ENCODE results near the gene MTHFR.

Gene MTHFR

DNA sequence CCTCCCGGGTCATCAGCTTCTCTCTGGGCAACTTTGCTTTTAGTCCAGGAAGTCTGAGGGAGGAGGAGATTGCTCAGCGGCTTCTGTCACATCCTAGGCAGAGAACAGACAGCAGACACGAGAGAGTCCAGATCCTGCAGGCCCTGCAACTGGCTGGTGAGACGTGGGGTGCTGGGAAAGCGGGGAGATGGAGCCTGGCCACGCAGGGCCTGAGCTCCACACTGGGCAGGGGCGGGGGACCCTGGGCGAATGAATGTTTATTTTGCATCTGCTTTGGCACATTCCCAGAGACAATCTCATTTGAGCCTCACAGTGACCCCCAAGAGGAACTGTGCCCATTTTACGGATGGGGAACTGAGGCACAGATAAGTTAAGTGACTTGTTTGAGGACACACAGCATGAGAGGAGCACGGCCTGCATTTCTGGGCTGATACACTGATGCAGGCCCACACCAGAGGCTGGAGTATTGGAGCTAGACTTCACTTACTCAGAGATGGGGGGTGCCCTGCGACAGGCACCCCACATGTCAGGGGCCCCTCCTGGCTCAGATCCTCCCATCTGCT lies 34.2 kb downstream of the MTHFR start:
- Histone ChIP-seq H3K27me3 (ENCODE audit: control insufficient read depth in 1 of 2, insufficient read depth in 2 of 2, low read length in 2 of 2) (peaks cover 0 to 2% of the 10 kb centered on the region in 2 donors), H3K4me3 (ENCODE audit: low read depth in 1 of 2, low read length in 2 of 2) (no peak overlapping the region), H3K36me3 (ENCODE audit: insufficient read depth, low read length) (no peaks in the 10 kb centered on the region), H3K9ac (ENCODE audit: low read length) (no peak overlapping the region), H3K4me1 (ENCODE audit: insufficient read depth, low read length) (no peaks in the 10 kb centered on the region), H3K9me3 (ENCODE audit: low read length) (no peaks in the 10 kb centered on the region), H3K27ac (ENCODE audit: low read depth, low read length) (no peak overlapping the region)

DNA sequence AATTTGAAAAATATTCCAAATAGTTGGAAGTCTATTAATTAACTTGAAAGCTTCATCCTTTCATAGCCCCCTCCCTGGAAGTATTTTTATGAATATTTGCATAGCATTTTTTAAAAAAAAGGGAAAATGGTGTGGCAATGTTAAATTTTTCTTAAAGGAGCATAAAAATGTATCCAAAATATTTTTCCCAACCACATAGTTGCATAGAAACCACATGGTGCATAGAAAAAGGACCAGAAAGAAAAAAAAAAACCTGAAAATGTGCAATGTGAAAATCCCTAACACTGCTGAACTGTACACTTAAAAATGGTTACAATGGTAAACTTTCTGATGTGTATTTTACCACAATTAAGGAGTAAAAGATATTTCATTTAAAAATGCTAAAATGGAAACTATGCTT lies 35.8 kb downstream of the MTHFR start:
- H3K4me1 ChIP-seq (ENCODE audit: insufficient read depth, low read length), result no peaks in the 10 kb centered on the region

DNA sequence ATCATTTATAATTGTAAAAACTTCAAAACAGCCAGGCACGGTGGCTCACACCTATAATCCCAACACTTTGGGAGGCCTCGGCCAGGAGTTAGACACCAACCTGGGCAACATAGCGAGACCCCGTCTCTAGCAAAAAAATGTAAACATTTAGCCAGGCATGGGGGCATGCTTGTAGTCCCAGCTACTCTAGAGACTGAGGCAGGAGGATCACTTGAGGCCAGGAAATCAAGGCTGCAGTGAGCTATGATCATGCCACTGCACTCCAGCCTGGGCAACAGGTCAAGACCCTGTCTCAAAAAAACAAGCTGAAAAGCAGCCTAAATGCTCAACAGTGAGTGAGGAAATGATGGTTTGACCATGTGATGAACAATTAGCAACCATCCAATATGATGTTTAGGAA lies 36.5 kb downstream of the MTHFR start:
- Histone ChIP-seq H3K27ac (ENCODE audit: low read depth, low read length) (no peak overlapping the region), H3K4me3 (ENCODE audit: low read depth in 1 of 2, low read length in 2 of 2) (no peak overlapping the region), H3K4me1 (ENCODE audit: insufficient read depth, low read length) (no peaks in the 10 kb centered on the region), H3K36me3 (ENCODE audit: insufficient read depth, low read length) (no peaks in the 10 kb centered on the region), H3K27me3 (ENCODE audit: control insufficient read depth in 1 of 2, insufficient read depth in 2 of 2, low read length in 2 of 2) (peaks cover 0 to 9% of the 10 kb centered on the region in 2 donors), H3K9me3 (ENCODE audit: low read length) (no peaks in the 10 kb centered on the region), H3K9ac (ENCODE audit: low read length) (no peak overlapping the region)

More for the DNA sequence above, 35.8 kb downstream of the MTHFR start:
- H3K27me3 ChIP-seq (ENCODE audit: control insufficient read depth in 1 of 2, insufficient read depth in 2 of 2, low read length in 2 of 2), result peaks cover 0 to 9% of the 10 kb centered on the region in 2 donors
- H3K9me3 ChIP-seq (ENCODE audit: low read length), result no peaks in the 10 kb centered on the region
- no peaks in the 10 kb centered on the region for H3K36me3 ChIP-seq (ENCODE audit: insufficient read depth, low read length)
- no peak overlapping the region for H3K4me3 ChIP-seq (ENCODE audit: low read depth in 1 of 2, low read length in 2 of 2)
- no peak overlapping the region for H3K9ac ChIP-seq (ENCODE audit: low read length)
- no peak overlapping the region for H3K27ac ChIP-seq (ENCODE audit: low read depth, low read length)

DNA sequence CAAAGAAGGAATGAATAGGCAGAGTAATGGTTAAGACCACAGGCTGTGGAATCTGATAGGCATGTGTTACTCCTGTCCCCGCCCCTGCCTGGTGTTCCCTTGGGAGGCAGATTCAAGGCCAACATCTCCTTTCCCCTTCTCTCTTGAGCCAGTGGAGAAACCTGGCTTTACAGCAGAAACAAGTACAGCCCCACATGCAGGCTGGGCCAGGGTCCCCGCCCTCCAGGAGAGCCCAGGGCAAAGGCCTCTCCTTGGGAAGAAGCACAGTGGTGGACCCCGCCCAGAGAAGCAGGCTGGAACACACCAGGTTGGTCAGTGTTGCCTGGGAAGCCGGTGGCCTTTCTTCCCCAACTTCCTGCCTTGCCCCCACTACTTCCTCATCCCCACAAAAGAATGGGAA lies 36.9 kb downstream of the MTHFR start:
- Histone ChIP-seq H3K27me3 (ENCODE audit: control insufficient read depth in 1 of 2, insufficient read depth in 2 of 2, low read length in 2 of 2) (peaks cover 0 to 9% of the 10 kb centered on the region in 2 donors), H3K9me3 (ENCODE audit: low read length) (no peaks in the 10 kb centered on the region), H3K4me1 (ENCODE audit: insufficient read depth, low read length) (no peaks in the 10 kb centered on the region), H3K27ac (ENCODE audit: low read depth, low read length) (no peak overlapping the region), H3K36me3 (ENCODE audit: insufficient read depth, low read length) (no peaks in the 10 kb centered on the region), H3K9ac (ENCODE audit: low read length) (no peak overlapping the region), H3K4me3 (ENCODE audit: low read depth in 1 of 2, low read length in 2 of 2) (no peak overlapping the region)

DNA sequence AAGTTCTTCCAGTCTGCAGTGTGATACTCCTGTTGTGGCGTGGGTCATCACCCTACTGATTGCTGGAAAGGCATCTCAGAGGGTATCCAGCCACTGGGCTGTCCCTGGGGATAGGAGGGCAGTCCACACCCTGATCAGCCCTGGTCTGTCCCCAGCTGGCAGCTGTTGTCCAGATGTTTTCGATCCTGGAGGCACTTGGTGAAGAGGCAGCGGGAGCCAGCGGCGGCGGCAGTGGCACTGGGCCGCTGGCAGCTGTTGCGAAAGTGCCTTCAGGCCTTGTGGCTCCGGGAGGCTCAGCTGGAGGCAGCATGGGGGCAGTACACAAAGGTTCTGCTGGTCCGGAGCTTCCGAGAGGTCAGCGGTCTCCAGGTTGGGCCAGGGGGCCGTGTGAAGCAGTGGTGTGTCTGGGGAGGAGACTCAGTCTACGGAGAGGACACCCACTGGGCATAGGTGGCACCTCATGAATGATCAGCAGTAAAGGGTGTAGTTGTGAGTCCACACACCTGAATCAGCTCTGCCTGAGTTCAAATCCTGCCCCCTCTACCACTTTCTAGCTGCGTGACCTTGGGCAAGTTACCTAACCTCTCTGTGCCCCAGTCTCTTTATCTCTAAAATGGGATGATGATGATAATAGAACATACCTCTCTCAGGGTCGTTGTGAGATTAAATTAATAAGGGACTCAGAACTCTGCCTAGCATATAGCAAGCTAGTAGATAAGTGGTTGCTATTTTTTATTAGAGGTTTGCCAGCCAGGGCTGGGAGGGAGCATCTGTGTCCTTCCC lies 37.7 kb downstream of the MTHFR start:
- no peaks in the 10 kb centered on the region for H3K36me3 ChIP-seq (ENCODE audit: insufficient read depth, low read length)
- H3K9me3 ChIP-seq (ENCODE audit: low read length), result no peaks in the 10 kb centered on the region
- H3K4me1 ChIP-seq (ENCODE audit: insufficient read depth, low read length), result no peaks in the 10 kb centered on the region
- H3K27me3 ChIP-seq (ENCODE audit: control insufficient read depth in 1 of 2, insufficient read depth in 2 of 2, low read length in 2 of 2), result peaks cover 0 to 9% of the 10 kb centered on the region in 2 donors
- H3K27ac ChIP-seq (ENCODE audit: low read depth, low read length), result no peak overlapping the region
- no peak overlapping the region for H3K9ac ChIP-seq (ENCODE audit: low read length)
- no peak overlapping the region for H3K4me3 ChIP-seq (ENCODE audit: low read depth in 1 of 2, low read length in 2 of 2)

DNA sequence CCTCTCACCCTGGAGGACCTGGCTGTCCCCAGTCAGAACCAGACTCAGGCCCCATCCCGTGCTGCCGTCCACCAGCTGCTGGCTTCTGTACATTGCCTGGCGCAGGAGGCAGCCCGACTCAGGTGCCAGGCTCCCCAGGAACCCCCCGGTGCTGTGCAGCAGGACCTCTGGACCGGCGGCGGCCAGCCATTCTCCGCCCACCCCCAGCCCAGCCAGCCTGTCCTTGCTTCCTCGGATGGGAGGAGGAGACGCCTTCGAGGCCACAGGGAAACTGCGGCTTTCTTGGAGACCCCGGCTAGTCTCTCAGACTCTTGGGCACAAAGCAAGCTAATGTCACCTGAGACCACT lies 39.4 kb downstream of the MTHFR start:
- H3K27ac ChIP-seq (ENCODE audit: low read depth, low read length), result no peak overlapping the region
- no peak overlapping the region for H3K9ac ChIP-seq (ENCODE audit: low read length)

DNA sequence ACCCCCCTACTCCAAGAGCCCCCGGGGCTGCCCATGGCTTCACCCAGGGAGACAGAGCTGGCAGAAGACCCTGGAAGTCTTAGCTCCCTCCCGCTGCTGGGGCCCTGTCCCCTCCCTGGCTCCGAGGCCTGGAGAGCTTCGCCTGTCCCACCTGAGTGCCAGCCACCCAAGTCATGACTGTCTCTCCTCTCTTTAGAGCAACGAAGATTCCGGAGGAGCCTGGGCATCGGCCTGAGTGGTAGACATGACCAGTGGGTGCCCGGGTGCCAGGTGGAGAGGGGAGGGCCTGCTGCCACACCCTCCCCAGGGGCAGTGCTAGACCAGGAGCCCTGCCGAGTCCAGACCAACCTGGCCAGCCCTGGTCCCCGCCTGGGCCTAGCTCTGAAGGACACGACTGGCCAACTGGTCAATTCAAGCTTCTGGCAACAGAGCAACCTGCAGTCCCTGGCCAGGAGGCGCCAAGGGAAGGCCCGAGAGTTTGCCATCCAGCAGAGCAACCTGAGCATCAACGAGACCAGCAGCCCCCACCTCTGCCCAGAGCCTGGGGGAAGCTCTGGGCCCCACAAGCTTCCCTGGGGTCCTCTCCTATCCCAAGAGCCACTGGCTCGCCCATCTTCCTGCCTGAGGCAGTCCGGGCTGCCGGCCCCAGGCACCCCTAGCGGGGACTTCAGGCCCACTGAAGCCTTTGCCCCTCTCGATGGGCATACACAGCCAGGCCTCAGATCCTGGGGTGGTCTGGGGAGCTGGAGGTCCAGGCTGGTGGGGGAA lies 39.9 kb downstream of the MTHFR start:
- Histone ChIP-seq H3K9ac (ENCODE audit: low read length) (no peak overlapping the region), H3K4me3 (ENCODE audit: low read depth in 1 of 2, low read length in 2 of 2) (no peak overlapping the region), H3K4me1 (ENCODE audit: insufficient read depth, low read length) (no peaks in the 10 kb centered on the region), H3K27ac (ENCODE audit: low read depth, low read length) (no peak overlapping the region), H3K9me3 (ENCODE audit: low read length) (no peaks in the 10 kb centered on the region), H3K27me3 (ENCODE audit: control insufficient read depth in 1 of 2, insufficient read depth in 2 of 2, low read length in 2 of 2) (peaks cover 10 to 28% of the 10 kb centered on the region in 2 donors), H3K36me3 (ENCODE audit: insufficient read depth, low read length) (no peaks in the 10 kb centered on the region)

More for the DNA sequence above, 39.4 kb downstream of the MTHFR start:
- Histone ChIP-seq H3K4me3 (ENCODE audit: low read depth in 1 of 2, low read length in 2 of 2) (no peak overlapping the region), H3K27me3 (ENCODE audit: control insufficient read depth in 1 of 2, insufficient read depth in 2 of 2, low read length in 2 of 2) (peaks cover 10 to 25% of the 10 kb centered on the region in 2 donors), H3K36me3 (ENCODE audit: insufficient read depth, low read length) (no peaks in the 10 kb centered on the region), H3K4me1 (ENCODE audit: insufficient read depth, low read length) (no peaks in the 10 kb centered on the region), H3K9me3 (ENCODE audit: low read length) (no peaks in the 10 kb centered on the region)

DNA sequence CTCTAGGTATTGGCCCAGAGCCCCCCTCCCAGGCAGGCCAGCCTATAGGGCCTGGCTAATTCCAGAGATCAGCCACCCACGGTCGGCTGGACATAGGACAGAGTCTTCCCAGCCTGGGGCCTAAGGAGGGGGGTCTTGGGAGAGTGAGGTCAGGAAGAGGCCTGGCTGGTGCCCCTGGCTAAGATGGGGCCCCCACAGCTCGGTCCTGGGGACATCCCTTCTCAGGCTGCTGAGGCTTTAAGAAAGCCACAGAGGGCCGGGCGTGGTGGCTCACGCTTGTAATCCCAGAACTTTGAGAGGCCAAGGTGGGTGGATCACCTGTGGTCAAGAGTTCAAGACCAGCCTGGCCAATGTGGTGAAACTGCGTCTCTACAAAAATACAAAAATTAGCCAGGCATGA lies 41.2 kb downstream of the MTHFR start:
- Histone ChIP-seq H3K27ac (ENCODE audit: low read depth, low read length) (no peak overlapping the region), H3K36me3 (ENCODE audit: insufficient read depth, low read length) (no peaks in the 10 kb centered on the region), H3K9ac (ENCODE audit: low read length) (no peak overlapping the region), H3K4me3 (ENCODE audit: low read depth in 1 of 2, low read length in 2 of 2) (no peak overlapping the region), H3K27me3 (ENCODE audit: control insufficient read depth in 1 of 2, insufficient read depth in 2 of 2, low read length in 2 of 2) (peaks cover 10 to 28% of the 10 kb centered on the region in 2 donors), H3K4me1 (ENCODE audit: insufficient read depth, low read length) (no peaks in the 10 kb centered on the region), H3K9me3 (ENCODE audit: low read length) (no peaks in the 10 kb centered on the region)

DNA sequence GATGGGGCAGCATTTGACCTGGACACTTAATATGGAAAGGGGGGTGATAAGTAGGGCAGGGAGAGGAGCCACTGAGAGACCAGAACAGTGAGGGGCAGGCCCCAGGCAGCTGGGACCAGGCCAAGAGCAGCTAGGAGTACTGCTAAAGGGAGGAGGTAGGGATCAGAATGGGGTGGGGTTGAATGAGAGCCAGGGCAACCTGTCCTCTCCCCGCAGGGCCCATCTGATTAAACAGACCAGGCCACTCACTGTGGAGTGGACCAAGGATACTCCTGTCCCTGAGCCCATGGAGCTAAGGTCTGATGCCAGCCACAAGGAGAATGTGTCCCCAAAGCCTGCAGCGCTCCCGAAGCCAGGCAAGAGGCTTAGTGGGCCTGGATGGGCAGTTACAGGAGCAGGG lies 41.6 kb downstream of the MTHFR start:
- H3K4me3 ChIP-seq (ENCODE audit: low read depth in 1 of 2, low read length in 2 of 2), result no peak overlapping the region
- no peak overlapping the region for H3K27ac ChIP-seq (ENCODE audit: low read depth, low read length)
- no peaks in the 10 kb centered on the region for H3K4me1 ChIP-seq (ENCODE audit: insufficient read depth, low read length)
- no peaks in the 10 kb centered on the region for H3K9me3 ChIP-seq (ENCODE audit: low read length)
- peaks cover 10 to 28% of the 10 kb centered on the region in 2 donors for H3K27me3 ChIP-seq (ENCODE audit: control insufficient read depth in 1 of 2, insufficient read depth in 2 of 2, low read length in 2 of 2)
- no peaks in the 10 kb centered on the region for H3K36me3 ChIP-seq (ENCODE audit: insufficient read depth, low read length)
- H3K9ac ChIP-seq (ENCODE audit: low read length), result no peak overlapping the region

DNA sequence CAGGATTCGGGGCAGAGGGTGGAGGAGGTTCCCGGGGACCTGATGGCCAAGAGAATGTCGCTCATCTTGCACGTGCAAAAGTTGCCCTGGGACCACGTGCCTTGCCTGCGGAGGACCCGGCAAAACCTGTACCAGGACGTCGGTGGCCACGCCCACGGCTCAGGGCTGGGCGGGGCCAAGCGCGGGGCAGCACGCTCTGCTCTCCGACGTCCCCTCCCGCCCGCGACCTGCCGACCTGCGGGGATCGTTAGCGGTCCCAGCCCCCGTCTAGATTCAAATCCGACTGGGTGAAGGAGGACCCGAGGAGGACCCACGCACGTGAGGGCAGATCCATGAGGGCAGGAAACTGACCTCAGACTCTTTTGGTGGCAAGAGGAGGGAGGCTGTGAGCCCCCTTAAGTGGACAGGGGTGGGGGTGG lies 43.8 kb downstream of the MTHFR start, which contains the start of gene C1orf167:
Gene C1orf167 (plus strand): TSS at position 206 of the 419 bp plus-strand sequence. CDS start 2,208 bp downstream, outside the sequence.
- H3K9me3 ChIP-seq (ENCODE audit: low read length), result no peaks in the 10 kb centered on the region
- H3K27ac ChIP-seq (ENCODE audit: low read depth, low read length), result no peak within 1 kb of the TSS
- H3K36me3 ChIP-seq (ENCODE audit: insufficient read depth, low read length), result no peaks in the 10 kb centered on the region
- no peaks in the 10 kb centered on the region for H3K4me1 ChIP-seq (ENCODE audit: insufficient read depth, low read length)
- peaks cover 10 to 28% of the 10 kb centered on the region in 2 donors for H3K27me3 ChIP-seq (ENCODE audit: control insufficient read depth in 1 of 2, insufficient read depth in 2 of 2, low read length in 2 of 2)
- no peak within 1 kb of the TSS for H3K4me3 ChIP-seq (ENCODE audit: low read depth in 1 of 2, low read length in 2 of 2)
- H3K9ac ChIP-seq (ENCODE audit: low read length), result no peak within 1 kb of the TSS

DNA sequence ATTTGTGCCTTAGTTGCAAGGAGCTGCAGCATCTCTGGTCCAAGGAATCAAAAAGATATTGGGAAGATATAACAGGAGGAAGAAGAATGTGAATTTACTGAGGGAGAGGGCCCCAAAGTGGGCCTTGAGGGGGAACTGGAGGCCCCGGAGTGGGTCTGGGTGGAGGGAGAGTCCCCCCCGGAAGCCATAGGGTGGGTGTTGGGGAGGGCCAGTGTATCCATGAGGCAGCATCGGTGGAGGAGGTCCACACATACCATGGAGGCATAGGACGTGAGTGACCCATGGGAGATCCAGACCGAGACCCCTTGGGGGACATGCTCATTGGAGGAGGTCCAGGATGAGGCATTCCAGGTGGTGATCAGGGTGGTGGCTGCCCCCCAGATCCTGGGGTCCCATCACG lies 44.5 kb downstream of the MTHFR start:
- Histone ChIP-seq H3K9ac (ENCODE audit: low read length) (no peak overlapping the region), H3K9me3 (ENCODE audit: low read length) (no peaks in the 10 kb centered on the region), H3K27me3 (ENCODE audit: control insufficient read depth in 1 of 2, insufficient read depth in 2 of 2, low read length in 2 of 2) (peaks cover 10 to 23% of the 10 kb centered on the region in 2 donors), H3K27ac (ENCODE audit: low read depth, low read length) (no peak overlapping the region), H3K4me1 (ENCODE audit: insufficient read depth, low read length) (no peaks in the 10 kb centered on the region), H3K4me3 (ENCODE audit: low read depth in 1 of 2, low read length in 2 of 2) (no peak overlapping the region), H3K36me3 (ENCODE audit: insufficient read depth, low read length) (no peaks in the 10 kb centered on the region)
